DND-41 (cell line): Measurements from ENCODE around the gene TUBGCP5.

Source experiments
- ATAC-seq: fragments of 200-7000 bp; cut with Tn5 transposase; 3 replicates; pipeline ENCODE4 v1.9.1; 2021; ENCODE audit warnings: low read depth; ENCODE audit not compliant: insufficient read depth
- DNase-seq: peaks from one replicate; pipeline ENCODE4 v3.0.0-alpha.2; 2020
- H2AFZ ChIP-seq: 2 replicates; pipeline ENCODE4 v1.6.0; 2012; ENCODE audit warnings: low read depth, low read length
- H3K27ac ChIP-seq: 2 replicates; pipeline ENCODE4 v1.5.1; 2012; ENCODE audit warnings: low read length, inconsistent platforms
- H3K27me3 ChIP-seq: fragments of 200-600 bp; sonication (generic); 2 replicates; pipeline ENCODE4 v1.6.0; 2012; ENCODE audit warnings: low read length, mild to moderate bottlenecking, inconsistent platforms; ENCODE audit not compliant: insufficient read depth, poor library complexity
- H3K36me3 ChIP-seq: 2 replicates; pipeline ENCODE4 v1.5.1; 2012; ENCODE audit warnings: low read length, inconsistent platforms; ENCODE audit not compliant: insufficient read depth
- H3K4me1 ChIP-seq: 2 replicates; pipeline ENCODE4 v1.5.1; 2012; ENCODE audit warnings: mild to moderate bottlenecking, low read length; ENCODE audit not compliant: insufficient read depth
- H3K4me2 ChIP-seq: 2 replicates; pipeline ENCODE4 v1.6.0; 2012; ENCODE audit warnings: mild to moderate bottlenecking, moderate library complexity, low read length, inconsistent platforms; ENCODE audit not compliant: insufficient read depth
- H3K4me3 ChIP-seq, 2 experiments: fragments of 200-600 bp in 1 of 2; shearing (Covaris generic) in 1 of 2; 2 replicates each; pipeline ENCODE4 v1.5.1; 2012 to 2016; ENCODE audit warnings: inconsistent platforms in 2 of 2, low read length in 2 of 2, mild to moderate bottlenecking in 2 of 2, low read depth in 1 of 2, moderate library complexity in 1 of 2
- H3K79me2 ChIP-seq: 2 replicates; pipeline ENCODE4 v1.6.0; 2012; ENCODE audit warnings: low read length, inconsistent platforms; ENCODE audit not compliant: insufficient read depth
- H3K9ac ChIP-seq: 2 replicates; pipeline ENCODE4 v1.6.0; 2012; ENCODE audit warnings: low read depth, mild to moderate bottlenecking, inconsistent platforms, low read length, moderate library complexity
- H3K9me3 ChIP-seq: 2 replicates; pipeline ENCODE4 v1.5.1; 2012; ENCODE audit warnings: low read length, moderate library complexity, mild to moderate bottlenecking, inconsistent platforms; ENCODE audit not compliant: insufficient read depth, severe bottlenecking
- H4K20me1 ChIP-seq: 2 replicates; pipeline ENCODE4 v1.6.0; 2012; ENCODE audit warnings: low read length; ENCODE audit not compliant: insufficient read depth
- CTCF ChIP-seq: IDR thresholded peaks from 2 replicates; pipeline ENCODE4 v1.5.1; 2012; ENCODE audit warnings: borderline replicate concordance, low read length, moderate library complexity, mild to moderate bottlenecking; ENCODE audit not compliant: poor library complexity, severe bottlenecking; ENCODE audit errors: extremely low read depth
- EZH2 ChIP-seq: IDR thresholded peaks from 3 replicates; pipeline ENCODE4 v1.6.1; 2012; ENCODE audit warnings: borderline replicate concordance, low read depth, mild to moderate bottlenecking, moderate library complexity, low read length, inconsistent platforms; ENCODE audit not compliant: severe bottlenecking

The TUBGCP5 gene

GRCh38 chr15:23002920-23003319 lies 36.4 kb downstream of the TUBGCP5 start:
- Histone ChIP-seq H3K36me3 (peaks cover 84% of the 10 kb centered on the region), H3K79me2 (no peaks in the 10 kb centered on the region), H3K27me3 (no peaks in the 10 kb centered on the region), H2AFZ (no peak overlapping the region), H3K4me1 (no peaks in the 10 kb centered on the region), H3K9ac (no peak overlapping the region), H4K20me1 (no peaks in the 10 kb centered on the region), H3K27ac (no peak overlapping the region), H3K4me3 (no peak overlapping the region), H3K4me2 (no peak overlapping the region), H3K9me3 (no peaks in the 10 kb centered on the region)
- ATAC-seq (no peak), DNase-seq (no peak)
- TF ChIP-seq CTCF: no peak
- no peak for TF ChIP-seq EZH2

- Histone ChIP-seq H4K20me1 (no peaks in the 10 kb centered on the region), H3K9ac (no peak overlapping the region), H3K4me2 (no peak overlapping the region), H3K27ac (no peak overlapping the region), H3K79me2 (no peaks in the 10 kb centered on the region), H3K9me3 (no peaks in the 10 kb centered on the region), H3K27me3 (no peaks in the 10 kb centered on the region), H3K4me1 (no peaks in the 10 kb centered on the region), H2AFZ (no peak overlapping the region), H3K4me3 (no peak overlapping the region), H3K36me3 (peaks cover 45% of the 10 kb centered on the region; the same call in 1 of the 2 replicates)
- TF ChIP-seq CTCF (no peak), EZH2 (no peak)
- DNase-seq (no peak), ATAC-seq (no peak)
Observed at GRCh38 chr15:22995795-22996194, 43.6 kb downstream of the TUBGCP5 start.

- Histone ChIP-seq H4K20me1 (no peaks in the 10 kb centered on the region), H3K27me3 (no peaks in the 10 kb centered on the region), H3K9ac (no peak overlapping the region), H2AFZ (no peak overlapping the region), H3K36me3 (peaks cover 19% of the 10 kb centered on the region; the same call in 1 of the 2 replicates), H3K27ac (no peak overlapping the region), H3K4me2 (no peak overlapping the region), H3K4me1 (no peaks in the 10 kb centered on the region), H3K9me3 (no peaks in the 10 kb centered on the region), H3K4me3 (no peak overlapping the region), H3K79me2 (no peaks in the 10 kb centered on the region)
- DNase-seq (no peak), ATAC-seq (no peak)
- TF ChIP-seq EZH2 (no peak), CTCF (no peak)
Observed at GRCh38 chr15:22992024-22992326, 47.4 kb downstream of the TUBGCP5 start.
